T-helper 1 cell treated with Interleukin-12 subunit alpha and Interleukin-12 subunit beta and Interleukin-4 antibody, amounts not matched to agents 30 ng/mL and 1 ng/mL, for 36 hours (primary cell): ENCODE results near the gene ANXA2. TPM values are rescaled to one million over a fixed set of nuclear protein-coding genes. Genes with fewer than 3 reads are reported as not detected.
"Not testable (repeated sequence)": the region's sequence is repeated elsewhere in the genome, so short reads cannot be mapped to it uniquely, and the experiment has no call there.

ENCODE experiments used
- intact Hi-C: fragments of 100-400 bp; cut with micrococcal nuclease; formaldehyde crosslinking; loops from one replicate; pipeline ENCODE4 v1.15.1; 2024
- total RNA-seq: library from RNA; stranded (reverse); gene quantifications from 2 replicates; pipeline ENCODE4 v1.2.3, GENCODE V29; 2022

ANXA2 gene
- total RNA-seq, result 418 and 428 TPM in 2 replicates

DNA sequence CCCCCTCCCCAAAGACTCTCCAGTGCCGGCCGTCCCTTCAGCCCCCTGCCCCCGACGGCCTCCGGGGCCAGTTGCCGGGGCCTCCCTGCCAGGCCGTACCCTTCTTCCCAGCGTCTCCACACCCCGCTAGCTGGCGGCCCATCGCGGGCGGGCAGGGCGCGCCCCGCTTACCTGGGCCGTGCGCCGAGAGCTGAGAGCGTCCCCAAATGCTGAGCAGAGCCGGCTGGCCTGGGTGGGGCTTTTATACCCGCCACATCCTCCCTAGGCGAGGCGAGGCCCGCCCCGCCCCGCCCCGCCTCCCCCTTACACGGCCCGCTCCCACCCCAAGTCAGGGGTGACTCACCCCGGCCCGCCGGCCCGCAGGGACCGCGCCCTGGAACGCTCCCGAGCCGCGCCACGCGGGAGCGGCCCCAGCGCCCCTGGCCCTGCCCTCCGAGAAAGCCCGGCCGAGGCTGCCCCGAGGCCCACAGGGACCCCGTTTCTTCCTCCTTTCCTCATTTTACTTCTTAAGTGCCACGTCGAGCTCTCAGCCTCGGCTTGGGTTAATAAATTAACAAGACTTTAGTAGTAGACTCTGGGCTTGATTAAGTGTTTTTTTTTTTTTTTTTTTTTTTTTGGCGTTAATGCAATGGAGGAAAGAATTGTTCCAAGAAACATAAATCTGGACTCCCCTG lies at the start of gene ANXA2:
ANXA2 (minus strand) TSS at position 215 of the 674 bp plus-strand sequence. CDS start 11,911 bp downstream, outside the sequence.
- intact Hi-C loops, result loop anchor here (1.0 to 10.0 kb wide), 13 partner anchors 9 to 1664 kb away; partner anchors contain the start of genes BNIP2, ICE2, RNF111 and SLTM

DNA sequence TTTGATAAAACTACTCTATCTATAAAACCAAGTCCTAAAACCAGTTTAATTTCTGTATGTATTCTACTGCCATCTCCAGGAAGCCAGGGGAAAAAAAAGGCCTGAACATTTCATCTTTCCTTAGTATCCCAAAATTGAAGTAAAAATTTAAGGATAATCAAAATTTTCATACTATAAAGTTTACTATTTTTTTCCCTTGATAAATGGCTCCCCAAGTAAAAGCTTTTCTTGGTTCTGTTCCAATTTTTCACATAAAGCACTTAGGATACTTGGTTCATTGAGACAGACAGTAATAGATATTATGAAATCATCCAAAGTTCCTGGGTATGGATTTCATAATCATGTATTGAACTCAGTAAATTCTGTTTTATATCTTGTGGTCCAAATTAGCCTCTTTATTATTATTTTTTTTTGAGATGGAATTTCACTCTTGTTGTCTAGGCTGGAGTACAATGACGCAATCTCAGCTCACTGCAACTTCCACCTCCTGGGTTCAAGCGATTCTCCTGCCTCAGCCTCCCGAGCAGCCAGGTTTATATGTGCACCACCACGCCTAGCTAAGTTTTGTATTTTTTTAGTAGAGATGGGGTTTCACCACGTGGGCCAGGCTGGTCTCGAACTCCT lies 46.6 kb upstream of the ANXA2 start:
- intact Hi-C loops, result loop anchor here (1.0 to 5.0 kb wide), 3 partner anchors 47 to 116 kb away; partner anchors contain the start of gene ANXA2

DNA sequence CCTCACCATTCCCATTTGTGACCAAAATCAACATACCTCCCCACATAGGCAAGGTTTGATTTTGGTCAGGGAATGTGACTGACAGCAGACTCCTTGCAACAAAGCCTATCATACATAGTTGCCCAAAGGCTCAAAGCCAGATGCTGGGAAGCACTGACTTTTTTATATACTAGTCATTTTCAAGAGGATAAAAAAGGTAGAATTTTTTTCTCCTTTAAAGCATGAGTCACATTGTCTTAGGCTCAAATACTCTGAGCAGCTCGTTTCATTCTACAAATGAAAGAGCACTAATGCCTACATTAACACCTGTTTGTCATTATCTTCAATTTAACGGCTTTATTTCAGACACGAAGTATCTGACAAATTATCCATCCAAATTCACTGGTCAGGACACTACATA lies 45.0 kb upstream of the ANXA2 start:
- intact Hi-C loops, result loop anchor here (5.0 kb wide), 1 partner anchor 45 kb away; the partner anchor contains the start of gene ANXA2

- intact Hi-C loops, result loop anchor here (5.0 kb wide), 1 partner anchor 45 kb away; the partner anchor contains the start of gene ANXA2
Observed at GRCh38 chr15:60442031-60442650, 44.4 kb upstream of the ANXA2 start.

DNA sequence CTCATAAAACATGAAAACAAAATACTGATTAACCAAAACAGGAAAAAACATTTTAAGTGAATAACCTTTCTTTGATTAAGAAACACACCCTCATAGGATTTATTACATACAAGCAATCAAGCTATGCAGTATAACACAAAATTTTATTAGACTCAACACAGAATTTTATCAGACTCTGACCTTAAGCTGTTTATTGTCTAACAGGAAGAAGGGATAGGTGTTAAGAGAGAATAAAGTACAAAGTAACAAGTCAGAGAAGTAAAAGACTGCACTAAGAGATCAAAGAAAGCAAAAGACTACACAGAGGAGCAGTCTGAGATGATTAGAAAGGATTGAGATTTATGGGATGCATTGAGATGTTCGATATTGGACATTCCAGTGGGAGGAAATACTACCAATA lies 43.5 kb upstream of the ANXA2 start:
- intact Hi-C loops, result loop anchor here (5.0 kb wide), 1 partner anchor 44 kb away; the partner anchor contains the start of gene ANXA2

DNA sequence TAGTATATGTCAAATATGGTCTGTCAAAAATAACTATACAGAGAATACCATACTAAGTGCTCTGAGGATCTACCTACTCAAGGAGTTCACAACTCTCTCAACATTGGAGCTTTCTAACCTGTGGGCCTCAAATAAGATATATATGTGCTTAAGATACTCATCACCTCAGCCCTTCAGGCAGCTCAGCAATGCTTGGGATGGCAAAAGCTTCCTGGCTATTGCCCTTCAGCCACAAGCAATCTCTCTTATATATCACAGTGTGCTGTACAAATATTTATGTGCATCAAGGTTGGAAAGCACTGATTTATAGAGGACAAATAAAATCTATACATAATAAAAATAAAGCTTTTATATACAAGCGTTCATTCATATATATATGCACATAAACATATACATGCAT lies 40.9 kb upstream of the ANXA2 start:
- intact Hi-C loops, result no loop called here

- intact Hi-C loops, result no loop called here
Observed at GRCh38 chr15:60428935-60429334, 31.1 kb upstream of the ANXA2 start.

DNA sequence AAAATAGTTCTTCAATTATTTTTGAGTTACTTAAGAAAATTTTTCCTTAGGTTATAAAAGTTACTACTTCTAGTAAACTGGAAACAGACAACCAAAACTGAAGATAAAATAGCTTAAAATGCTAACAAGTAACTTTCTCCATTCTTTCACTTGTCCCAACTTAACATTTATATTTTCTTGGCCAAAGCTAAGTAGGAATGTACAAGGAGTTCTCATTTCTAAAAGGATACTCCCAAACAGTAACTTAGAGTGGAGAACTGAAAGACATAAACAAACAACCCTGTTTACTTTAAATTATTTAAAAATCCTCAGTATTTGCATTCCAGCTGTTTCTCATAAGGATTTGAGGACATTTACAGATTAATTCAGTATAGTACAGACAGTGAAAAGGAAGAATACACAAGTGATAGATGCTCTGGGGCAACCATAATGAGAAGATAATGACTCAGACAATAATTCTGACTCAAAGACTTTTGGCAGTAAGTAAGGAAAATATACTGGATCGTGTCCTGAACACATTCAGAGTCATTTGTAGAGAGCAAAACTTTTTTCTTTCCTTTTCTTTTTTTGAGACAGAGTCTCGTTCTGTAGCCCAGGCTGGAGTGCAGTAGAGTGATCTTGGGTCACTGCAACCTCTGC lies 29.2 kb upstream of the ANXA2 start:
- intact Hi-C loops, result no loop called here

DNA sequence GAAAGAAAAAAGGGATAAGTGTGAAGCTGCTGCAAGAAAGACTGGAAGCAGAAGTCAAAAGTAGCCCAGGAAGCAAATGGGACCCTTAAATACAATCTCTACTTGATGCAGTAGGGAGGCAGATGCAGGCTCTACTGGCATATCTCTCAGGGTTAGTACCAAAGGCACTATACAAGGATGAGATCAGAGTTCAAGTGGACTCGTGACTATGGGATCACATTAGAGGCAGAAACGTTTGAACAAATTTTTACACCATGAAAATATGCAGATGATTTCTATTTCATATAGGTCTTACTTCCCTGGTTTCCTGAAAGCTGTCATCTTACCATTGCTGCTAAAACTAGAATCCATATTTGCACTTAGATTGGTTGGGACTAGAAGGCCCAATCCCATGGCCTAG lies 27.7 kb upstream of the ANXA2 start:
- intact Hi-C loops, result no loop called here

- intact Hi-C loops, result no loop called here
Observed at GRCh38 chr15:60424006-60424405, 26.2 kb upstream of the ANXA2 start.

- intact Hi-C loops, result no loop called here
Observed at GRCh38 chr15:60423537-60423936, 25.8 kb upstream of the ANXA2 start.

DNA sequence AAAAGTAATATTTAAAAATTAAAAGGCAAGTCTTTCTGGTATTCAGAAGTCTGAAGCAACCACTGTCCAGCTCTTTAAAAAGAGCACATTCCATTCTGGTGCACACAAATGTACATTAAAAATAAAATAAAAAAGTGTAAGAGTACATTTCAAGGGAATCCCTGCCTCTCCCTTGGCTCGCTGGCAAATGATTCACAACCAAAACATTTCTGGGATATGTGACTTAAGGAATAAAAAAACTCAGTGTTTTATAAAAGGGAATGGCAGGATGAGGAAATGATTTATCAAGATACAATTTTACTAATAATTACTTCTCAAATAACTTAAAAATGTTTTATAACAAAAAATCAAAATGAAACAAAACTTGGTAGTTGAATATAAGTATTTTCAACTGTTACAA lies 23.8 kb upstream of the ANXA2 start:
- intact Hi-C loops, result no loop called here

GRCh38 chr15:60420203-60420716 lies 22.5 kb upstream of the ANXA2 start:
- intact Hi-C loops, result no loop called here

- intact Hi-C loops, result no loop called here
Observed at GRCh38 chr15:60419753-60420152, 22.0 kb upstream of the ANXA2 start.

DNA sequence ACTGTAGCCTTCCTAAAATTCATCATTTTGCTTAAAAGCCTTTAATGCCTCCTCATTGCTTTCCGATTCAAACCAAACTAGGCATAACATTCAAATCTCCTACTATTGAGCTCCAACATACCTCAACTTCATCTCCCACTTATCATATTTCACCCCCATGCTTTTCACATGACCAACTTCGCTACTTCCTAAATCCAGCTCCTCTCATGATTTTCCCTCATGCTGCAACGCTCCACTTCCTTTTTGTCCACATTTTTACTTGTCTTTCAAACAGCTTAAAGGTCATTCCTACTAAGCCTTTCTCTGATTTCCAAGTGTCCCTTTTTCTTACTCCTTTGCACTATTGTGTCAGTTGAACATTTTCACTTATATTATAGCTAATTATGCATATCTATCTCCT lies 20.3 kb upstream of the ANXA2 start:
- intact Hi-C loops, result no loop called here

DNA sequence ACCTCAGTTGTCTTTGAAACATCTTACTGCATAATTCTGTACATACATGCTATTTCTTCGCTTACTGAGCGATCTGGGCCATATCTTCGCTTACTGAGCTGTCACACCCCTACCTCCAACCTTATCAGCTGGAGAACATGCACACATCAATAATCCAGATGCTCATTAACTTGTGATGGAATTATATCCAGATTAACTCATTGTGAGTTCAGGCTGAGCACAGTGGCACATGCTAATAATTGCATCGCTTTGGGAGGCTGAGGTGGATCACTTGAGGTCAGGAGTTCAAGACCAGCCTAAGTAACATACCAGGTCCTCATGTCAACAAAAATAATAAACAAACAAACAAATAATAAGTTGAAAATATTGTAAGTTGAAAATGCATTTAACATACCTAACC lies 19.3 kb upstream of the ANXA2 start:
- intact Hi-C loops, result no loop called here

GRCh38 chr15:60416484-60416883 lies 18.7 kb upstream of the ANXA2 start:
- intact Hi-C loops, result no loop called here

DNA sequence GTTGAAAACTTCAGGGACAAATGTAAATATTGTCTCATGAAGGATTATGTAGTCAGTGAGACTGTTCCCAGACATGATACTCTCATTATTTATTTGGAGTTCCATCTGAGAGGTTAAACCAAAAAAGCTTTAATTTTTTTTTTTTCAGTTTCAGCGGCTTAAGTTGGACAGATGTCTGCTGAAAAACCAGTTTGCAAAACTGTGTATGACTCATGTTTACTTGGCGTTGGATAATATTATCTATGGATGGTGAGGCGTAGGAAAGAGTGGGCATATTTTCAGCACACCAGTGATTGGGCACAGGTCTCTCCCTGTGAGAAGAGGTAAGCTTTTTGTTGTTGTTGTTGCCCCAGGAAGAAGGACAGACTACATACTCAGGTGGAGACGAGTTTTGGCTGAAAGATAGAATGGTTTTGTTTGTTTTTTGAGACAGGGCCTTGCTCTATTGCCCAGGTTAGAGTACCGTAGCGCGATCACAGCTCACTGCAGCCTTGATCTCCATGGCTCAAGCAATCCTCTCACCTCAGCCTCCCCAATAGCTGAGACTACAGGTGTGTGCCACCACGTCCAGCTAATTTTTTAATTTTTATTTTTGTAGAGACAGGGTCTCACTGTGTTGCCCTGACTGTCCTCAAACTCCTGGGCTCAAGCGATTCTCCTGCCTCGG lies 16.4 kb upstream of the ANXA2 start:
- intact Hi-C loops, result no loop called here

DNA sequence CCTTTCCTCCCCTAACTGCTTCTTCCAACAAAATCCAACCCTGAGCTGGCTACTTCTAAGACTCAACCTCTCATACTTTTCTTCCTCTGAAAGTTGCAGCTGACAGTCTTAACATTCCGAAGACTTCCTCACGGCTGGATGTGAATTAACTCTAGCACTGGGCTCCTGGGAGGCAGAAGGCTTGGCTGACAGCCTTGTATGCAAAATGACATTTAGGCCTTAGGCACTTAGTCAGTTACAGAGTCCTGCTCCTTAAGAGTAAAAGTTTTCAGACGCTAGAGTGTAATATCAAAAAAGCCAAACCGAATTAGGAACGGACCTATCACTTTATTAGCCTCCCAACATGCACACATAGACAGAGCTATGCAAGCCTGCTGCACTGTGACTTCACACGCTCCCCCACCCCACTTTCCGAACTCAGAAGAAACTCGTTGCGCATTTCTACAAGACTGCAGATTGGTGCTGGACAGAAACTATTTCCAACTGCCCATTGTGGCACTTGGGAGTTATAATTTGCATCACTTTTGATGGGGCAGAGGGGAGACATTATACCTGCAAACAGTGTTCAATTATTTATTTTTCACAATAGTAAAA lies 15.5 kb upstream of the ANXA2 start:
- intact Hi-C loops, result no loop called here

GRCh38 chr15:60412807-60413206 lies 15.0 kb upstream of the ANXA2 start:
- intact Hi-C loops, result not testable (repeated sequence)
